ENCODE results near the gene MMP25.
"Not testable (repeated sequence)": the region's sequence is repeated elsewhere in the genome, so short reads cannot be mapped to it uniquely, and the experiment has no call there.

MMP25 gene

GRCh38 chr16:3074860-3075522 is 28.6 kb downstream of the MMP25 start:
- DNase-seq = no peak

- no peak for DNase-seq
Measured at GRCh38 chr16:3075523-3075915, 29.2 kb downstream of the MMP25 start.

- DNase-seq = not testable (repeated sequence)
Measured at GRCh38 chr16:3075946-3076345, 29.6 kb downstream of the MMP25 start.

DNA sequence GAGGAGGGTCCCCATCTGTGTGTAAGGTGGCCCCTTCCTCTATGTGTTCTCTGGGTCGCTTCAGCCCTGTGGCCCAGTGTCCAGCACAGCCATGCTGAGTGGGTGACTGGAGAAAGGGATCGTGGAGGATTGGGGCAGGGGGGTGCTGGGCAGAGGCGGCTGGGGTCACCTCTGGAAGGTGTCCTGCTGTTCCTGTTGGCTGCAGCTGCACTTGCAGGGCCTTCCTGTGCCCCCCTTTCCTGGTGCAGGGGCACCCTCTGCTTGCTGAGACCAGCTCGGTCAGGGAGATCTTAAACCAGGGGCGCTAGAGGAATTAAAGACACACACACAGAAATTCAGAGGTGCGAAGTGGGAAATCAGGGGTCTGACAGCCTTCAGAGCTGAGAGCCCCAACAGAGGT is 30.2 kb downstream of the MMP25 start:
- DNase-seq = no peak

DNA sequence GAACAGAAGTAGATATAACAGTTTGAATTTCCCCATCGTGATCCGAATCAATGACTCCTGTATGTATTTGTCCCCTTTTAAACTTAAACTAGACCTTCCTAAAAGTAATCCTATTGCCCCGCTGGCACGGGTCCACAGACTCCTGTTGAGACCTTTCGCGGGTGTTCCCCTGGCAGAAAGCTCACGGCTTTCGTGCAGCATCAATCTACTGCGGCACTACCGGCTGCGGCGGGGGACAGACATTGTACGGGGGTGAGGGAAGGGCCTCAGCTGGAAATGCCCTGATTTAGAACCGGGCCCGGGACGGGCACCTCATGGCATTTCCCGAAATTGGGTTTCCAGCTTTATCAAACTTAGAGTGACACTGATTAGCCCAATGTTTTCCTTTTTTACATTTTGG is 33.7 kb downstream of the MMP25 start:
- DNase-seq = no peak

GRCh38 chr16:3081957-3082356 is 35.6 kb downstream of the MMP25 start:
- not testable (repeated sequence) for DNase-seq

GRCh38 chr16:3083408-3083807 is 37.0 kb downstream of the MMP25 start:
- not testable (repeated sequence) for DNase-seq

DNA sequence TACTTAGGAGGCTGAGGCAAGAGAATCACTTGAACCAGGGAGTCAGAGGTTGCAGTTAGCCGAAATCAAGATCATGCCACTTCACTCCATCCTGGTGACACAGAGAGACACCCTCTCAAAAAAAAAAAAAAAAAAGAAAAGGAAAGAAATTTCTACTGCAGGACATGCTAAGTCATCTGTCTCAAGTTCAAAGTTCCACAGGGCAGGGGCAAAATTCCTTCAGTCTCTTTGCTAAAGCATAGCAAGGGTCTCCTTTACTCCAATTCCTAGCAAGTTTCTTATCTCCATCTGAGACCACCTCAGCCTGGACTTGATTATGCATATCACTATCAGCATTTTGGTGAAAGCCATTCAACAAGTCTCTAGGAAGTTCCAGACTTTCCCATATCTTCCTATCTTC is 38.1 kb downstream of the MMP25 start:
- no peak for DNase-seq

GRCh38 chr16:3084969-3085670 is 38.8 kb downstream of the MMP25 start:
- DNase-seq = no peak

DNA sequence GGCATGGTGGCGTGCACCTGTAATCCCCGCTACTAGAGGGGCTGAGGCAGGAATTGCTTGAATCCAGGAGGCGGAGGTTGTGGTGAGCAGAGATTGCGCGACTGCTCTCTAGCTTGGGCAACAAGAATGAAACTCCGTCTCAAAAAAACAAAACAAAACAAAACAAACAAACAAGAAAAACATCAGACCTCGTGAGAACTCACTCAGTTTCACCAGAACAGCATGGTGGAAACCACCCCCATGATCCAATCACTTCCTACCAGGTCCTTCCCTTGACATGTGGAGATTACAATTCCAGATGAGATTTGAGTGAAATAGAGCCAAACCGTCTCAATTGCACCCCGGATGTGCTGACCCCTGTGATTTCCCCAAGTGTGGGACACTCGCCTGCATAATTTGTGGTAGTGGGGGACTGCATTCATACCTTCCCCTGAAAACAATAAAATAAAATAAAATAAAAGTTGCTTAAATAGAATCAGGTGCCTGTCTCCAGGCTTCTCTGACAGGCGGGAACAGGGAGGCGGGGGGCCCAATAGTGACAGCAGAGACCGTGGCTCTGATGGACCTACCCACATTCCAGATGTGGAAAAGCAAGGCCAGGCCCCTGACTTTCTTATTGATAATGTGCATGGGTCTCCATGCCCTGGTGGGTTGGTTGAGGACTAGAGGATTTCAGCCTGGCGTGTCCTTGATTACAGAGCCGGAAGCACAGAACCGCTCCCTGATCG is 39.7 kb downstream of the MMP25 start:
- DNase-seq = no peak

DNA sequence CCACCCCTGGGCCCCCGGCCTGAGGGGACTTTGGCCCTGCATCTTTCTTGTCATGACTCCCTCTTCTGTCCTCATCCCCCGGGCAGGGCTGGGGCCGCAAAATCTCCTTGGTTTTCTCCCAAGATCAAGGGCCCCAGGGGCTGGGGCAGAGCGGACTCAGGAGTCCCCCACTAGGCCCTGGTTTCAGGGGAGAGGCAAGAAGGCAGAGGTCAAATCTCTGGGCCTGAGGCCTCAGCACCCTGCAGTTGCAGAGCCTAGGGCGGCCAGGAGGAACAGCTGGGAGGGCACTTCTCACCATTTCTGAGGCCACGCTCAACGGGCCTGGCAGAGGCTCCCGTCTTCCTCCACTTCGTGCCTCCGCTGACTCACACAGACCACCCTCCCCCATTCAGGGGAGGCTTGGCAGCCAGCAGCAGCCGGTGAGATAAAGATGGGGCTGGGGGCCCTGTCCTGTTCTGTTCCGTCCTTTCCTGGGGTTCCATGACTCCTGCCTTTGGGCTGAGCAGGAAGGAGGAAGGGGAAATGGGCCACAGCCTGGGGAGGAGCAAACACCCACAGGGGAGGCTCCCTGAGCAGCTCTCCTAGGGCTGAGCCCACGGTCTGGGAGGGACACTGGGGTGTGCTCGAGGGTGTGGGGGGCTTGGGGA is 40.4 kb downstream of the MMP25 start:
- DNase-seq = no peak

DNA sequence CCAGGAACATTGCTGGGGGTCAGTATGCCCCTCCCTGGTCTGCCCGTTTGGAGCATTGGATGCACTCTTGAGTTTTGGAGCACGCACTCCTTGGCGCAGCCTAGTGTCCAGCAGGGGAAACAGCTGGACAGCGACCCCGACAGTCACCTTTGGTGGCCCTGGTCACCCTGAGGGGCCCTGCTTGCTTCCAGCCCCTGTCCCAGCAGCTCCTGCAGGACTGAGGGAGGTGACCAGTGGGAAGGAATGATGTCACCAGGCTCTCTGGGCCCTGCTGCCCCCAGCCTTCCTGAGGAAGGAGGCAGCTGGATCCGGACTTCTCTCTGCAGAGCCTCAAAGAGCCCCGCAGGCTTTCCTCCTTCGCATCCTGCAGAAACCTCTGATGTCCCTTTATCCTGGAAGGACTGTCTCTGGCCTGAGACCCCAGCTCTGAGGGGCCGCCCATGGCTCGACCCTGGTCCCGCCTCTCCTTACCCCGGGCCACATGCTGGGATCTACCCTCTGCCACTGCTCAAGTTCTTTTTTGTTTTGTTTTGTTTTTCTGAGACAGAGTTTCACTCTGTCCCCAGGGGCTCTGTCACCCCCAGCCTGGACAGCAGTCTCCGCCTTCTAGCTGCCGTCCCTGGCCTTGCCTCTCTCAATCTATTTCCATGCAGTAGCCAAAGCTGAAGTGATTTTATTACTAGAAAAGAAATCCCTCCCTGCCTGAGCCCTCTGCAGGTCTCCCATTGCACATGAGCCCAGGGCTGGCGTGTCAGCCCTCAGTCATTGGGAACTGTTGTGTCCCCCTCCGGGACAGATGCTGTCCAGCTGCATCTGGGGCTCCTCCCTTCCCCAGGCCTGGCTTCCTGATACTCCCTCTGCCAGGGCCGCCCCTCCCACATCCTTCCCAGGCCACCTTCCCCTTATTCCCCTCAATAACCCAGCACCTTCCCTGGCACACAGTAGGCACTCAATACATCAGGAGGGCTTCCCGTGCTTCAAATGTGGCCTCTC is 41.2 kb downstream of the MMP25 start:
- no peak for DNase-seq

- no peak for DNase-seq
Measured at GRCh38 chr16:3088450-3088849, 42.1 kb downstream of the MMP25 start.

DNA sequence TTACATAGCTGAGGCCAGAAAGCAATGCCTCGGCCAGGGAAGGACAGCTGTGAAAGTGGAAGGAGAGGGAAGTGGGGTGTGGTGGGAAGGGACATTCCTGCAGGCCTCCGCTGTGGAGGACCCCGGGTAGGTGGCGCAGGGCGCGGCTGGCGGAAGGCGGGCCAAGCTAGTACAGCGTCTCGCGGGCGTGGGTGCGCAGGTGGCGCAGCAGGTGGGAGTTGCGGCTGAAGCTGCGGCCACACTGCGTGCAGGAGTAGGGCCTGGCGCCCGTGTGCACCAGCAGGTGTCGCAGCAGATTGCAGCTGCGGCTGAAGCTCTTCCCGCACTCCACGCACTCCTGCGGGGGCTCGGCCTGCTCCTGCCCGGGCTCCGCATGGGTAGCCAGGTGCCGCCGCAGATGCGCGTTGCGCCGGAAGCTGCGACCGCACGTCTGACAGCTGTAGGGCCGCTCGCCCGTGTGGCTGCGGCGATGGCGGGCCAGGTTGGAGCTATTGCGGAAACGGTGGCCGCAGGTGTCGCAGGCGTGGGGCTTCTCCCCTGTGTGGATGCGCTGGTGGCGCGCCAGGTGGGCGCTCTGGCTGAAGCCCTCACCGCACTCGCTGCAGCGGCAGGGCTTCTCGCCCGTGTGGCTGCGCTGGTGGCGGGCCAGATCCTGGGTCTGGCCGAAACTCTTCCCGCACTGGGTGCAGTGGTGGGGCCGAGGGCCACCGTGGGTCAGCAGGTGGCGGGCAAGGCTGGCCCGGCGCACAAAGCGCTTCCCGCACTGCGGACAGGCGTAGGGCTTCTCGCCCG is 42.8 kb downstream of the MMP25 start:
- no peak for DNase-seq

DNA sequence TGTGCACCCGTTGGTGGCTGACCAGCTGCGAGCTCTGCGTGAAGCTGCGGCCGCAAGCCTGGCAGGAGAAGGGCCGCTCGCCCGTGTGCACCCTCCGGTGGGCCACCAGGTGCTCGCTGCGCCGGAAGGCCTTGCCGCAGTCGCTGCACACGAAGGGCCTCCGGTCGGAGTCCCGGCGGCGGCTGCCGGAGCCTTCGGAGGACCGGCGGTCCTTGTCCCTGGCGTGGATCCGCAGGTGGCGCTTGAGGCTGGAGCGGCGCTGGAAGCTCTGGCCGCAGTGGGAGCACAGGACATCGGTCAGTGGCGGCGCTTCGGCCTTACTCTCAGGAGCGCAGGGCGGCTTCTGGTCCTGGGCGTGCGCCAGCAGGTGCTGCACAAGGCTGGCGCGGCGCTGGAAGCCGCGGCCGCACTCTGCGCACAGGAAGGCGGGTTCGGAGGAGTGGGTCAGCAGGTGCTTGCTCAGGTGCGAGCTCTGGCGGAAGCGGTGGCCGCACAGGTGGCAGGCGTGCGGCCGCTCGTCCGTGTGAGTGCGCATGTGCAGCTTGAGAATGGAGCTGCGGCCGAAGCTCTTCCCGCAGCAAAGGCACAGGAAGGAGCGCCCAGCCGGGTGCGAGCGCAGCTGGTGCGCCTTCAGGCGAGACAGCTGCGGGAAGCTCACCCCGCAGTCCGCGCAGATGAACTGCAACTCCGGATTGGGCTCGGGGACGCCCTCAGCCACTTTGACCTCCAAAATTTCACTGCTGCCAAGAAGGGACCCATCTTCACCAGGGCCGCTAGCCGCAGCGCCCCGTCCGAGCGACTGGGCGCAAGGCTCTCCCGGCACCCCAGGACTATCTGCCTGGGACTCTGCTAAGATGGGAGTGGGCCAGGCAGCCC is 43.6 kb downstream of the MMP25 start:
- DNase-seq = no peak

- DNase-seq = no peak
Measured at GRCh38 chr16:3091551-3091950, 45.2 kb downstream of the MMP25 start.

DNA sequence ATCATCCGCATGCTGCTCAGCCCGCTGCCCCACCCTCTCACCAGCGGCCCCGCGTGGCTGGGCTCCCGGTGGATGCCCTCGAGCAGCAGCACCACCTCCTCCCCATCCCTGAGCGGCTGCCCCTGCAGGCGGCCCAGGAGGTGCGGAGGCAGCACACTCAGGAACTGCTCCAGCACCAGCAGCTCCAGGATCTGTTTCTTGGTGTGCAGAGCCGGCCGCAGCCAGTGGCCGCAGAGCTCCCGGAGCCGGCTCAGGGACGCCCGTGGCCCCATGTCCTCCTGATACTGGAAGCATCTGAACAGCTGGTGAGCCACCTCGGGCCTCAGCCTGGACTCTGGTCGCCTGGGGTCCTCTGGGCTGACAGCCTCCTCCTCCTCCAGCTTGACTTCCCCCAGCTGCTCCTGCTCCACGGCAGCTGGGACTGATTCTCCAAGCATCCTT is 46.2 kb downstream of the MMP25 start:
- no peak for DNase-seq

DNA sequence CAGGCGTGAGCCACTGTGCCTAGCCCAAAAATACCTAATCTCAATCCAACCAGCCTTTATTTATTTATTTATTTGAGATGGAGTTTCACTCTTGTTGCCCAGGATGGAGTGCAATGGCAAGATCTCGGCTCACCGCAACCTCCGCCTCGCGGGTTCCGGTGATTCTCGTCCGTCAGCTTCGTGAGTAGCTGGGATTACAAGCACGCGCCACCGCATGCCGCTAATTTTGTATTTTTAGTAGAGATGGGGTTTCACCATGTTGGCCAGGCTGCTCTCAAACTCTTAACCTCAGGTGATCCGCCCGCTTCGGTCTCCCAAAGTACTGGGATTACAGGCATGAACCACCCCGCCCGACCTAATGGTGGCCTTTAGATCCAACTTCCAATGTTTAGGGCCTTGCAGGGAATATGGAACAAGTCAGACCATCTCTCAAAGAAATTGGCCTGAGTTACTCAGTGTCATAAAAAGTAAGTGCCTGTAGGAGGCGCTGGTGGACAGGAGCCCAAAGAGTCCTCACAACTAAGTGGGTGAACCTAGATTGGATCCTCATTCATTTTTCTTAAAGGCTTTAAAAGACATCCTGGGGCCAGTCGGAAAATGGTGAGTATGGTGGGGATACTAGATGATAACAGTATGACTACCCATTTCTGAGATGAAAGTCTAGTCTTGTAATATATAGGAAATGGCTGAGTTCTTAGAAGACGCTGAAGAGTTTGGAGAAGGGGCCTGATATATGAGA is 48.1 kb downstream of the MMP25 start:
- no peak for DNase-seq

DNA sequence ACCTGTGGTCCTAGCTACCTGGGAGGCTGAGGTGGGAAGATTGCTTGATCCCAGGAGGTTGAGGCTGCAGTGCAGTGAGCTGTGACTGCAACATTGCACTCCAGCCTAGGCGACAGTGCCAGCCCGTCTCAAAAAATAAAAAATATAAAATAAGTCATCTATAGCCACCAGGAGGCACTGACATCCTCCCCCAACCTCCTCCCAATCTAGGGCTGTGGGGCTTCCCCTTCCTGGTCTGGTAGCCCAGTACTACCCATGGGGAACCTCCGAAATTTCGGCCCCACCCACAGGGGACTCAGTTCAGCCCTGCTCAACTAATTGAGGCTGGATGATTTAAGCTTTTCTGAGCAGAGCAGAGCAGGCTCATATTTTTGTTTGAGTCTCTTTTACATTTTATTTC is 49.5 kb downstream of the MMP25 start:
- no peak for DNase-seq

DNA sequence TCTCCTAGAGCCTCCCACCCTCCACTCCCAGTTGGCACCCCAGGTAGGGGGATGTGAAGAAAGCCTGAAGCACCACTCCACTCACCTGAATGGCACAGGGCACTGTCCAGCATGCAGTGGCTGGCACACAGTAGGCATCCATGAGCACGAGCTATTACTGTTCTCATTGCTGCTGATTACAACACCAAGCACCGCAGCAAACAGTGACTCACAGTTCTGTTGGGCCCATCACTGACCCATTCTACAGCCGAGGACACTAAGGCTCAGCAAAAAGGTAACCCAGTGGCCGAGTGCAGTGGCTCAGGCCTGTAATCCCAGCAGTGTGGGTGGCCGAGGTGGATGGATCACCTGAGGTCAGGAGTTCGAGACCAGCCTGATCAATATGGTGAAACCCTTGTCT is 50.0 kb downstream of the MMP25 start:
- DNase-seq = no peak

Measured in hippocampal formation (tissue), 2 donors.